PC-9 (cell line): Measurements from ENCODE around the gene ZFYVE16. TPM values are rescaled to one million over a fixed set of nuclear protein-coding genes. Genes with fewer than 3 reads are reported as not detected.

Source experiments
- BruUV-seq: library from RNA; stranded (reverse); fragments of 400-500 nt; replicated peaks from 2 replicates; lab custom pipeline; 2021; lab: Mats Ljungman, UMichigan
- CTCF ChIA-PET: fragments of 300-600 bp; sonication (Branson Sonifier 250); formaldehyde crosslinking; loops from one replicate; lab custom pipeline; 2022; ENCODE audit warnings: antibody characterized with exemption; lab: Charles Lee
- POLR2A ChIA-PET: fragments of 300-600 bp; sonication (Branson Sonifier 250); formaldehyde crosslinking; loops from one replicate; lab custom pipeline; 2022; ENCODE audit warnings: antibody characterized with exemption; ENCODE audit not compliant: unreplicated experiment; lab: Charles Lee
- DNase-seq, 2 experiments: peaks; one replicate each; pipeline versions ENCODE4 v3.0.0 to v3.0.0-alpha.2; 2015 to 2022; ENCODE audit warnings: mixed read lengths in 1 of 2
- H2AFZ ChIP-seq: fragments of 200-600 bp; sonication (generic); 2 replicates; pipeline ENCODE4 v1.8.1; 2017; ENCODE audit warnings: antibody characterized with exemption
- H3F3A ChIP-seq: fragments of 200-600 bp; sonication (generic); 2 replicates; pipeline ENCODE4 v1.8.1; 2017; ENCODE audit warnings: antibody characterized with exemption, mild to moderate bottlenecking, low read depth; ENCODE audit not compliant: insufficient read depth
- H3K27ac ChIP-seq: fragments of 200-600 bp; sonication (generic); 2 replicates; pipeline ENCODE4 v1.6.1; 2016; ENCODE audit warnings: mixed run types
- H3K27me3 ChIP-seq: fragments of 200-600 bp; sonication (generic); 2 replicates; pipeline ENCODE4 v1.6.1; 2016; ENCODE audit warnings: low read depth, mixed run types; ENCODE audit not compliant: insufficient read depth
- H3K36me3 ChIP-seq: fragments of 200-600 bp; sonication (generic); 2 replicates; pipeline ENCODE4 v1.6.1; 2016; ENCODE audit warnings: low read depth, mixed run types
- H3K4me1 ChIP-seq: fragments of 200-600 bp; sonication (generic); replicated peaks from 2 replicates; pipeline ENCODE4 v1.6.1; 2016; ENCODE audit warnings: mixed run types; ENCODE audit not compliant: insufficient read depth
- H3K4me2 ChIP-seq: fragments of 200-600 bp; sonication (generic); 2 replicates; pipeline ENCODE4 v1.6.1; 2017; ENCODE audit warnings: mixed run types
- H3K4me3 ChIP-seq: fragments of 200-600 bp; sonication (generic); 2 replicates; pipeline ENCODE4 v1.6.1; 2016; ENCODE audit warnings: mixed run types
- H3K79me2 ChIP-seq: fragments of 200-600 bp; sonication (generic); 2 replicates; pipeline ENCODE4 v1.6.1; 2017; ENCODE audit warnings: low read depth, mixed run types
- H3K9me2 ChIP-seq: fragments of 200-600 bp; sonication (generic); 2 replicates; pipeline ENCODE4 v1.8.1; 2017; ENCODE audit warnings: mild to moderate bottlenecking; ENCODE audit not compliant: insufficient read depth
- H3K9me3 ChIP-seq: fragments of 200-600 bp; sonication (generic); 2 replicates; pipeline ENCODE4 v1.8.1; 2016; ENCODE audit warnings: low read depth; ENCODE audit not compliant: insufficient read depth
- H4K20me1 ChIP-seq: fragments of 200-600 bp; sonication (generic); 2 replicates; pipeline ENCODE4 v1.8.1; 2017; ENCODE audit not compliant: insufficient read depth
- CTCF ChIP-seq: fragments of 200-600 bp; sonication (generic); conservative IDR thresholded peaks from 2 replicates; pipeline ENCODE4 v1.6.1; 2017; ENCODE audit warnings: mixed run types, antibody characterized with exemption, mild to moderate bottlenecking, moderate library complexity
- EZH2 ChIP-seq: fragments of 200-600 bp; sonication (generic); IDR thresholded peaks from 2 replicates; pipeline ENCODE4 v1.8.0; 2017; ENCODE audit warnings: antibody characterized with exemption, low read depth
- intact Hi-C: fragments of 100-400 bp; cut with micrococcal nuclease; formaldehyde crosslinking; loops from one replicate; pipeline ENCODE4 v1.10.0; 2022; ENCODE audit not compliant: unreplicated experiment
- total RNA-seq: library from RNA; stranded (reverse); gene quantifications from 2 replicates; pipeline ENCODE4 v1.2.3, GENCODE V29; 2021

Gene ZFYVE16
- total RNA-seq, 1 experiment from 2014 or later = 27.7 TPM

GRCh38 chr5:80481019-80481893 is 73.4 kb downstream of the ZFYVE16 start:
- Histone ChIP-seq H3K9me2 (no peaks in the 10 kb centered on the region), H3K27me3 (no peaks in the 10 kb centered on the region), H3K9me3 (peaks cover 12% of the 10 kb centered on the region), H2AFZ (no peak overlapping the region), H3F3A (peaks cover 17% of the 10 kb centered on the region), H3K36me3 (peaks cover 34% of the 10 kb centered on the region), H3K4me1 (0 out of 2 replicates have a peak, but pooled peaks cover under 1% of the 10 kb centered on the region), H4K20me1 (no peaks in the 10 kb centered on the region), H3K27ac (no peak overlapping the region), H3K4me3 (no peak overlapping the region), H3K4me2 (no peak overlapping the region), H3K79me2 (peaks cover 2% of the 10 kb centered on the region; the same call in 1 of the 2 replicates)
- CTCF ChIA-PET = interaction anchor here (1.1 to 1.4 kb wide), 2 partner anchors 191 to 193 kb away, joined by 3 to 7 read pairs; no protein-coding TSS in a partner anchor
- intact Hi-C loops = loop anchor here (1.0 kb wide), 1 partner anchor 191 kb away; no protein-coding TSS in a partner anchor
- POLR2A ChIA-PET = interaction anchor here (0.7 to 0.8 kb wide), 3 partner anchors 14 to 831 kb away, joined by 4 to 8 read pairs (median 5); partner anchors contain the start of gene MSH3
- TF ChIP-seq CTCF (peak; percentile 78), EZH2 (no peak)
- DNase-seq = peak; percentile 23 to 36
- no TSS peak for BruUV-seq

GRCh38 chr5:80482578-80482977 is 74.7 kb downstream of the ZFYVE16 start:
- intact Hi-C loops = no loop called here
- H3K9me3 ChIP-seq = peaks cover 12% of the 10 kb centered on the region
- H3K27me3 ChIP-seq = no peaks in the 10 kb centered on the region
- H3K4me1 ChIP-seq = 0 out of 2 replicates have a peak, but pooled peaks cover 13% of the 10 kb centered on the region
- no peak overlapping the region for H3K27ac ChIP-seq
- H3K9me2 ChIP-seq = no peaks in the 10 kb centered on the region
- no peak for TF ChIP-seq CTCF
- TF ChIP-seq EZH2 = no peak
- H3K36me3 ChIP-seq = peaks cover 34% of the 10 kb centered on the region
- ChIA-PET CTCF (interaction anchor here (0.6 kb wide), 2 partner anchors 61 to 303 kb away, joined by 3 read pairs; no protein-coding TSS in a partner anchor), POLR2A (no interaction called here)
- peaks cover 23% of the 10 kb centered on the region for H3F3A ChIP-seq
- DNase-seq = no peak
- no TSS peak for BruUV-seq
- H3K4me3 ChIP-seq = no peak overlapping the region
- no peak overlapping the region for H2AFZ ChIP-seq
- no peaks in the 10 kb centered on the region for H4K20me1 ChIP-seq
- peaks cover 15% of the 10 kb centered on the region for H3K79me2 ChIP-seq
- no peak overlapping the region for H3K4me2 ChIP-seq

GRCh38 chr5:80483636-80484232 is 75.9 kb downstream of the ZFYVE16 start:
- peaks cover 12% of the 10 kb centered on the region for H3K9me3 ChIP-seq
- no peak overlapping the region for H3K4me2 ChIP-seq
- H3K79me2 ChIP-seq = peaks cover 15% of the 10 kb centered on the region
- H2AFZ ChIP-seq = no peak overlapping the region
- no peak overlapping the region for H3K27ac ChIP-seq
- no peaks in the 10 kb centered on the region for H3K9me2 ChIP-seq
- no peaks in the 10 kb centered on the region for H3K27me3 ChIP-seq
- peaks cover 30% of the 10 kb centered on the region for H3F3A ChIP-seq
- BruUV-seq = no TSS peak
- ChIA-PET CTCF (interaction anchor here (0.7 kb wide), 1 partner anchor 188 kb away, joined by 3 read pairs; no protein-coding TSS in a partner anchor), POLR2A (no interaction called here)
- no peak for DNase-seq
- intact Hi-C loops = no loop called here
- H3K36me3 ChIP-seq = peaks cover 30% of the 10 kb centered on the region
- no peaks in the 10 kb centered on the region for H4K20me1 ChIP-seq
- H3K4me3 ChIP-seq = no peak overlapping the region
- TF ChIP-seq CTCF = no peak
- TF ChIP-seq EZH2 = no peak
- 0 out of 2 replicates have a peak, but pooled peaks cover 13% of the 10 kb centered on the region for H3K4me1 ChIP-seq
